ENCODE results near the gene RAP1B.

RAP1B gene

GRCh38 chr12:68610370-68611093 lies at the start of gene RAP1B:
RAP1B (plus strand) TSS chr12:68610899; CDS start chr12:68648725, 37,826 bp downstream.
- DNase-seq: peak; percentile 86

- no peak for DNase-seq
These were observed 48.9 kb upstream of the RAP1B start for GRCh38 chr12:68561830-68562229.

GRCh38 chr12:68564166-68564565 lies 46.5 kb upstream of the RAP1B start:
- DNase-seq: no peak

- DNase-seq: no peak
These were observed 45.3 kb upstream of the RAP1B start for GRCh38 chr12:68565391-68565903.

- no peak for DNase-seq
These were observed 41.7 kb upstream of the RAP1B start for GRCh38 chr12:68568922-68569569.

- DNase-seq: no peak
These were observed 38.0 kb upstream of the RAP1B start for GRCh38 chr12:68572661-68573060.

GRCh38 chr12:68573406-68573805 lies 37.3 kb upstream of the RAP1B start:
- DNase-seq: no peak

- DNase-seq: no peak
These were observed 32.8 kb upstream of the RAP1B start for GRCh38 chr12:68577949-68578348.

GRCh38 chr12:68578765-68579164 lies 31.9 kb upstream of the RAP1B start:
- DNase-seq: no peak

- no peak for DNase-seq
These were observed 31.4 kb upstream of the RAP1B start for GRCh38 chr12:68579254-68579653.

GRCh38 chr12:68580911-68581310 lies 29.8 kb upstream of the RAP1B start:
- no peak for DNase-seq

- no peak for DNase-seq
These were observed 28.8 kb upstream of the RAP1B start for GRCh38 chr12:68581926-68582325.

GRCh38 chr12:68585966-68586365 lies 24.7 kb upstream of the RAP1B start:
- no peak for DNase-seq

GRCh38 chr12:68587448-68587873 lies 23.2 kb upstream of the RAP1B start:
- no peak for DNase-seq

GRCh38 chr12:68589194-68589593 lies 21.5 kb upstream of the RAP1B start:
- DNase-seq: no peak

GRCh38 chr12:68591734-68592418 lies 18.8 kb upstream of the RAP1B start:
- no peak for DNase-seq

- DNase-seq: no peak
These were observed 15.5 kb upstream of the RAP1B start for GRCh38 chr12:68595241-68595640.

- no peak for DNase-seq
These were observed 8.9 kb upstream of the RAP1B start for GRCh38 chr12:68601767-68602166.

GRCh38 chr12:68602720-68603119 lies 8.0 kb upstream of the RAP1B start:
- no peak for DNase-seq

- DNase-seq: no peak
These were observed 2.5 kb upstream of the RAP1B start for GRCh38 chr12:68608191-68608590.

- no peak for DNase-seq
These were observed 715 bp upstream of the RAP1B start for GRCh38 chr12:68609998-68610369.

- peak; percentile 38 for DNase-seq
These were observed 551 bp downstream of the RAP1B start for GRCh38 chr12:68611094-68611805.

GRCh38 chr12:68611806-68612160 lies 1.1 kb downstream of the RAP1B start:
- no peak for DNase-seq

Data from activated CD8-positive, alpha-beta memory T cell treated with anti-CD3 and anti-CD28 coated beads, Interleukin-2, amount 50 U/mL, for 4 hours (primary cell).